Hepatocyte (in vitro differentiated cells): ENCODE measurements around the gene SST. TPM values are rescaled to one million over a fixed set of nuclear protein-coding genes. Genes with fewer than 3 reads are reported as not detected.

ENCODE experiments used
- DNase-seq: peaks from one replicate; pipeline ENCODE4 v3.0.0-alpha.2; 2016; ENCODE audit warnings: low spot score
- H2AFZ ChIP-seq: fragments of 200-600 bp; sonication (generic); 2 replicates; pipeline ENCODE4 v1.6.0; 2016; ENCODE audit warnings: antibody characterized with exemption, mild to moderate bottlenecking
- H3K27ac ChIP-seq: fragments of 200-600 bp; sonication (generic); 2 replicates; pipeline ENCODE4 v1.5.1; 2016; ENCODE audit warnings: mild to moderate bottlenecking
- H3K27me3 ChIP-seq: fragments of 200-600 bp; sonication (generic); 2 replicates; pipeline ENCODE4 v1.6.1; 2016
- H3K36me3 ChIP-seq: fragments of 200-600 bp; sonication (generic); replicated peaks from 2 replicates; pipeline ENCODE4 v1.5.1; 2016; ENCODE audit warnings: low read depth; ENCODE audit not compliant: insufficient read depth
- H3K4me1 ChIP-seq: fragments of 200-600 bp; sonication (generic); 2 replicates; pipeline ENCODE4 v1.5.1; 2016; ENCODE audit warnings: mild to moderate bottlenecking, moderate library complexity; ENCODE audit not compliant: insufficient read depth
- H3K4me2 ChIP-seq: fragments of 200-600 bp; sonication (generic); 2 replicates; pipeline ENCODE4 v1.6.0; 2016
- H3K4me3 ChIP-seq: fragments of 200-600 bp; sonication (generic); 2 replicates; pipeline ENCODE4 v1.5.1; 2016; ENCODE audit warnings: mild to moderate bottlenecking
- H3K79me2 ChIP-seq: fragments of 200-600 bp; sonication (generic); 2 replicates; pipeline ENCODE4 v1.6.0; 2017; ENCODE audit warnings: mild to moderate bottlenecking
- H3K9me2 ChIP-seq: fragments of 200-600 bp; sonication (generic); replicated peaks from 2 replicates; pipeline ENCODE4 v1.6.0; 2017; ENCODE audit warnings: mild to moderate bottlenecking; ENCODE audit not compliant: insufficient read depth
- H3K9me3 ChIP-seq: fragments of 200-600 bp; sonication (generic); 2 replicates; pipeline ENCODE4 v1.5.1; 2016; ENCODE audit warnings: low read depth, mild to moderate bottlenecking
- H4K20me1 ChIP-seq: fragments of 200-600 bp; sonication (generic); 2 replicates; pipeline ENCODE4 v1.6.0; 2016; ENCODE audit warnings: mild to moderate bottlenecking; ENCODE audit not compliant: insufficient read depth, poor library complexity, severe bottlenecking
- CTCF ChIP-seq: fragments of 200-600 bp; sonication (generic); IDR thresholded peaks from 2 replicates; pipeline ENCODE4 v1.5.1; 2016; ENCODE audit warnings: antibody characterized with exemption, mild to moderate bottlenecking; ENCODE audit not compliant: poor library complexity
- EZH2 ChIP-seq: fragments of 200-600 bp; sonication (generic); IDR thresholded peaks from 2 replicates; pipeline ENCODE4 v1.6.1; 2016; ENCODE audit warnings: antibody characterized with exemption, mild to moderate bottlenecking, borderline replicate concordance
- EZH2phosphoT487 ChIP-seq: fragments of 200-600 bp; sonication (generic); IDR thresholded peaks from one replicate; pipeline ENCODE4 v1.6.1; 2018; ENCODE audit warnings: antibody characterized with exemption, mild to moderate bottlenecking, low read depth, moderate library complexity; ENCODE audit not compliant: unreplicated experiment, severe bottlenecking
- WGBS: methylation state at CpG from one replicate; pipeline ENCODE4 v1.1.6; 2016; ENCODE audit warnings: low lambda C conversion rate; ENCODE audit errors: missing lambda C conversion rate; 5-methylcytosine and 5-hydroxymethylcytosine counted together
- polyA plus RNA-seq: library from polyadenylated mRNA; unstranded; fragments of >200 nt; fragmentation: Nextera tagmentation; extraction: Ambion mirVana; gene quantifications from 2 replicates; pipeline ENCODE4 v1.2.1, GENCODE V29; 2016
- total RNA-seq: library from RNA; depleted of rRNA; stranded (reverse); fragments of >200 nt; gene quantifications from 2 replicates; pipeline ENCODE4 v1.2.3, GENCODE V29; 2014

SST gene
- total and polyA plus RNA-seq, 2 experiments from 2014 or later: 53.5 to 112 TPM

GRCh38 chr3:187708696-187709095, 38.5 kb upstream of the SST start:
- Histone ChIP-seq H3K27me3 (no peaks in the 10 kb centered on the region), H3K4me2 (no peak overlapping the region), H3K36me3 (no peaks in the 10 kb centered on the region), H2AFZ (no peak overlapping the region), H3K9me2 (no peaks in the 10 kb centered on the region), H3K79me2 (no peaks in the 10 kb centered on the region), H3K4me1 (peaks cover 4% of the 10 kb centered on the region), H4K20me1 (no peaks in the 10 kb centered on the region), H3K27ac (no peak overlapping the region), H3K9me3 (no peaks in the 10 kb centered on the region), H3K4me3 (no peak overlapping the region)
- TF ChIP-seq CTCF: no peak
- no peak for TF ChIP-seq EZH2phosphoT487
- no peak for TF ChIP-seq EZH2
- DNase-seq: no peak

- Histone ChIP-seq H3K27ac (no peak overlapping the region), H4K20me1 (no peaks in the 10 kb centered on the region), H3K36me3 (no peaks in the 10 kb centered on the region), H2AFZ (no peak overlapping the region), H3K4me1 (peaks cover 4% of the 10 kb centered on the region), H3K4me3 (no peak overlapping the region), H3K4me2 (no peak overlapping the region), H3K79me2 (no peaks in the 10 kb centered on the region), H3K27me3 (no peaks in the 10 kb centered on the region), H3K9me2 (no peaks in the 10 kb centered on the region), H3K9me3 (no peaks in the 10 kb centered on the region)
- TF ChIP-seq EZH2: no peak
- TF ChIP-seq EZH2phosphoT487: no peak
- no peak for TF ChIP-seq CTCF
- DNase-seq: no peak
- whole genome bisulfite sequencing: 95% methylated on average over 2 of the region's 2 CpGs
Observed at GRCh38 chr3:187706971-187707370, 36.8 kb upstream of the SST start.

GRCh38 chr3:187705164-187705563, 35.0 kb upstream of the SST start:
- H3K4me2 ChIP-seq: no peak overlapping the region
- no peaks in the 10 kb centered on the region for H3K27me3 ChIP-seq
- H3K27ac ChIP-seq: no peak overlapping the region
- no peaks in the 10 kb centered on the region for H3K79me2 ChIP-seq
- no peak for TF ChIP-seq CTCF
- no peak for TF ChIP-seq EZH2phosphoT487
- TF ChIP-seq EZH2: no peak
- H3K9me2 ChIP-seq: no peaks in the 10 kb centered on the region
- H2AFZ ChIP-seq: no peak overlapping the region
- peaks cover 4% of the 10 kb centered on the region for H3K4me1 ChIP-seq
- no peak overlapping the region for H3K4me3 ChIP-seq
- no peaks in the 10 kb centered on the region for H4K20me1 ChIP-seq
- no peaks in the 10 kb centered on the region for H3K36me3 ChIP-seq
- no peak for DNase-seq
- no peaks in the 10 kb centered on the region for H3K9me3 ChIP-seq

GRCh38 chr3:187702507-187703033, 32.4 kb upstream of the SST start, which contains the start of gene RTP2:
Gene RTP2 (minus strand): TSS chr3:187702557. CDS start chr3:187702128, 429 bp downstream.
- 63% methylated on average over 4 of the region's 4 CpGs for whole genome bisulfite sequencing
- Histone ChIP-seq H3K4me3 (no peak within 1 kb of the TSS), H3K27ac (no peak within 1 kb of the TSS), H4K20me1 (no peaks in the 10 kb centered on the region), H3K27me3 (no peaks in the 10 kb centered on the region), H3K4me1 (no peaks in the 10 kb centered on the region), H3K4me2 (no peak within 1 kb of the TSS), H2AFZ (no peak within 1 kb of the TSS), H3K9me3 (no peaks in the 10 kb centered on the region), H3K9me2 (no peaks in the 10 kb centered on the region), H3K79me2 (no peaks in the 10 kb centered on the region), H3K36me3 (no peaks in the 10 kb centered on the region)
- no peak for DNase-seq
- TF ChIP-seq EZH2 (no peak), EZH2phosphoT487 (no peak), CTCF (no peak)
